ENCODE measurements around the gene POLH.

- no peak for TF ChIP-seq CTCF (IDR thresholded peaks at IDR 0.05)
- TF ChIP-seq POLR2A (IDR thresholded peaks at IDR 0.05) = no peak
These were observed 32.8 kb downstream of the POLH start for GRCh38 chr6:43608807-43609206.
